Measurements from ENCODE around the gene IL15.
"Not testable (repeated sequence)": the region's sequence is repeated elsewhere in the genome, so short reads cannot be mapped to it uniquely, and the experiment has no call there.

Gene IL15

GRCh38 chr4:141705747-141706377, 69.5 kb downstream of the IL15 start:
- DNase-seq: no peak

- DNase-seq: no peak
Measured at GRCh38 chr4:141706445-141706844, 70.1 kb downstream of the IL15 start.

GRCh38 chr4:141711211-141711610, 74.8 kb downstream of the IL15 start:
- DNase-seq: no peak

GRCh38 chr4:141713185-141713584, 76.8 kb downstream of the IL15 start:
- no peak for DNase-seq

- DNase-seq: no peak
Measured at GRCh38 chr4:141713771-141714445, 77.5 kb downstream of the IL15 start.

GRCh38 chr4:141719585-141719984, 83.2 kb downstream of the IL15 start:
- no peak for DNase-seq

GRCh38 chr4:141721174-141721573, 84.8 kb downstream of the IL15 start:
- no peak for DNase-seq

GRCh38 chr4:141724646-141725045, 88.3 kb downstream of the IL15 start:
- DNase-seq: no peak

GRCh38 chr4:141727420-141727819, 91.0 kb downstream of the IL15 start:
- DNase-seq: no peak

GRCh38 chr4:141730805-141731204, 94.4 kb downstream of the IL15 start:
- DNase-seq: no peak

- DNase-seq: no peak
Measured at GRCh38 chr4:141731481-141731880, 95.1 kb downstream of the IL15 start.

GRCh38 chr4:141739636-141740035, 103.3 kb downstream of the IL15 start:
- DNase-seq: no peak

GRCh38 chr4:141746026-141746425, 109.6 kb downstream of the IL15 start:
- DNase-seq: no peak

GRCh38 chr4:141751806-141752205, 115.4 kb downstream of the IL15 start:
- DNase-seq: not testable (repeated sequence)

GRCh38 chr4:141757287-141757686, 120.9 kb downstream of the IL15 start:
- DNase-seq: no peak

- no peak for DNase-seq
Measured at GRCh38 chr4:141759796-141760425, 123.5 kb downstream of the IL15 start.

- DNase-seq: no peak
Measured at GRCh38 chr4:141761926-141762325, 125.5 kb downstream of the IL15 start.

GRCh38 chr4:141763374-141763773, 127.0 kb downstream of the IL15 start:
- DNase-seq: no peak

GRCh38 chr4:141768954-141769353, 132.6 kb downstream of the IL15 start:
- no peak for DNase-seq

- peak; percentile 25 for DNase-seq
Measured at GRCh38 chr4:141771889-141772830, 135.8 kb downstream of the IL15 start.

GRCh38 chr4:141772838-141773237, 136.5 kb downstream of the IL15 start:
- no peak for DNase-seq

- DNase-seq: no peak
Measured at GRCh38 chr4:141782205-141782604, 145.8 kb downstream of the IL15 start.
